Measurements from ENCODE around the gene ZNF74.

GRCh38 chr22:20354238-20354975 is 39.5 kb upstream of the ZNF74 start:
- TF ChIP-seq CTCF (IDR thresholded peaks at IDR 0.05; ENCODE audit: borderline replicate concordance, extremely low read depth, low read length, poor library complexity, severe bottlenecking) (no peak), EZH2 (IDR thresholded peaks at IDR 0.05; ENCODE audit: borderline replicate concordance, low read depth, low read length, severe bottlenecking) (no peak)

Measured in DND-41 (cell line).